GM19438 (cell line): ENCODE results near the gene GCNT2.
"Not testable (repeated sequence)": the region's sequence is repeated elsewhere in the genome, so short reads cannot be mapped to it uniquely, and the experiment has no call there.

Experiments
- ATAC-seq: cut with Tn5 transposase; IDR thresholded peaks from one replicate; pipeline ENCODE4 v1.9.1; 2021; ENCODE audit warnings: low read depth; ENCODE audit not compliant: unreplicated experiment

Gene GCNT2

GRCh38 chr6:10577112-10577511 is 56.0 kb downstream of the GCNT2 start:
- no peak for ATAC-seq

- ATAC-seq = no peak
These were observed 57.6 kb downstream of the GCNT2 start for GRCh38 chr6:10578723-10579122.

GRCh38 chr6:10579803-10580202 is 58.7 kb downstream of the GCNT2 start:
- no peak for ATAC-seq

GRCh38 chr6:10580570-10580969 is 59.4 kb downstream of the GCNT2 start:
- ATAC-seq = no peak

GRCh38 chr6:10581402-10581801 is 60.3 kb downstream of the GCNT2 start:
- not testable (repeated sequence) for ATAC-seq

- no peak for ATAC-seq
These were observed 61.8 kb downstream of the GCNT2 start for GRCh38 chr6:10582774-10583508.

GRCh38 chr6:10583509-10583901 is 62.4 kb downstream of the GCNT2 start:
- ATAC-seq = no peak

GRCh38 chr6:10584607-10585006 is 63.5 kb downstream of the GCNT2 start:
- no peak for ATAC-seq

GRCh38 chr6:10585209-10585845 is 64.2 kb downstream of the GCNT2 start:
- no peak for ATAC-seq

GRCh38 chr6:10586302-10586701 is 65.2 kb downstream of the GCNT2 start:
- no peak for ATAC-seq

GRCh38 chr6:10587656-10588406 is 66.7 kb downstream of the GCNT2 start:
- no peak for ATAC-seq

- no peak for ATAC-seq
These were observed 67.6 kb downstream of the GCNT2 start for GRCh38 chr6:10588562-10589428.

- no peak for ATAC-seq
These were observed 68.2 kb downstream of the GCNT2 start for GRCh38 chr6:10589429-10589727.

- no peak for ATAC-seq
These were observed 68.8 kb downstream of the GCNT2 start for GRCh38 chr6:10589983-10590382.

- ATAC-seq = no peak
These were observed 70.4 kb downstream of the GCNT2 start for GRCh38 chr6:10591422-10592160.

GRCh38 chr6:10595731-10596664 is 74.8 kb downstream of the GCNT2 start:
- ATAC-seq = no peak

GRCh38 chr6:10597499-10598001 is 76.4 kb downstream of the GCNT2 start:
- ATAC-seq = no peak

GRCh38 chr6:10598084-10598960 is 77.2 kb downstream of the GCNT2 start:
- ATAC-seq = no peak
